K562 (cell line): ENCODE data around the gene GMPR. TPM values are rescaled to one million over a fixed set of nuclear protein-coding genes. Genes with fewer than 3 reads are reported as not detected.
A peak's percentile ranks its signal among the peaks of the same experiment; 100 is the strongest.
"Not testable (repeated sequence)": the region's sequence is repeated elsewhere in the genome, so short reads cannot be mapped to it uniquely, and the experiment has no call there.

Experiments used
- CBFA2T2 ChIP-seq: fragments of 450-650 bp; conservative IDR thresholded peaks from 2 replicates; pipeline ENCODE4 v1.6.1; 2017; ENCODE audit warnings: mild to moderate bottlenecking
- CHAMP1 ChIP-seq: fragments of 450-650 bp; IDR thresholded peaks from 2 replicates; pipeline ENCODE4 v1.6.1; 2016; ENCODE audit warnings: mild to moderate bottlenecking
- CSDE1 ChIP-seq, 2 experiments: fragments of 450-650 bp; IDR thresholded peaks; 2 replicates each; pipeline ENCODE4 v1.6.1; 2016; ENCODE audit warnings: mild to moderate bottlenecking in 1 of 2
- DMBX1 ChIP-seq: fragments of 250-450 bp; sonication (Bioruptor Pico); IDR thresholded peaks from 2 replicates; pipeline ENCODE4 v1.8.0; 2022; ENCODE audit warnings: inconsistent platforms, mild to moderate bottlenecking, moderate library complexity, borderline replicate concordance
- E2F8 ChIP-seq: fragments of 450-650 bp; IDR thresholded peaks from 2 replicates; pipeline ENCODE4 v1.7.1; 2018; ENCODE audit warnings: mild to moderate bottlenecking, low read depth; ENCODE audit not compliant: partially characterized antibody
- GATAD2A ChIP-seq: fragments of 450-650 bp; IDR thresholded peaks from 2 replicates; pipeline ENCODE4 v1.6.1; 2017
- HES1 ChIP-seq: fragments of 450-650 bp; IDR thresholded peaks from 2 replicates; pipeline ENCODE4 v1.6.1; 2016; ENCODE audit warnings: low read depth, mild to moderate bottlenecking, moderate library complexity
- KDM1A ChIP-seq, 2 experiments: fragments of 450-650 bp; IDR thresholded peaks; 2 replicates each; pipeline ENCODE4 v1.6.1; 2016; ENCODE audit warnings: mild to moderate bottlenecking in 2 of 2
- KLF16 ChIP-seq: IDR thresholded peaks from 2 replicates; pipeline ENCODE4 v1.6.1; 2016; ENCODE audit warnings: antibody characterized with exemption
- LEF1 ChIP-seq: fragments of 450-650 bp; IDR thresholded peaks from 2 replicates; pipeline ENCODE4 v1.6.1; 2016; ENCODE audit warnings: mild to moderate bottlenecking
- MAZ ChIP-seq, 2 experiments: fragments of 450-650 bp in 1 of 2; sonication (generic) in 1 of 2; formaldehyde crosslinking; IDR thresholded peaks in 1 of 2; conservative IDR thresholded peaks in 1 of 2; 2 replicates each; pipeline versions ENCODE4 v1.4.0 to v1.5.0; 2020; ENCODE audit warnings: mild to moderate bottlenecking in 1 of 2, missing genetic modification reagents in 1 of 2
- MLLT1 ChIP-seq, 2 experiments: fragments of 450-650 bp; IDR thresholded peaks; 2 replicates each; pipeline ENCODE4 v1.6.1; 2016
- NCOA4 ChIP-seq: fragments of 450-650 bp; IDR thresholded peaks from 2 replicates; pipeline ENCODE4 v1.6.1; 2018; ENCODE audit warnings: mild to moderate bottlenecking; ENCODE audit not compliant: partially characterized antibody
- NFIC ChIP-seq: fragments of 450-650 bp; IDR thresholded peaks from 2 replicates; pipeline ENCODE4 v1.6.1; 2017; ENCODE audit warnings: mild to moderate bottlenecking, inconsistent platforms
- NR2C2 ChIP-seq, 2 experiments: fragments of 200-800 bp in 1 of 2; sonication (Bioruptor generic) in 1 of 2; sonication (generic) in 1 of 2; formaldehyde crosslinking in 1 of 2; IDR thresholded peaks; 2 replicates each; pipeline versions ENCODE4 v1.6.1 to v1.8.0; 2016 to 2022; ENCODE audit warnings: mild to moderate bottlenecking in 1 of 2, missing compliant biosample characterization in 1 of 2, missing genetic modification characterization in 1 of 2, missing genetic modification reagents in 1 of 2
- OTX1 ChIP-seq: fragments of 450-650 bp; formaldehyde crosslinking; IDR thresholded peaks from 2 replicates; pipeline ENCODE4 v1.4.0; 2022; ENCODE audit warnings: mild to moderate bottlenecking
- STAT5A ChIP-seq: IDR thresholded peaks from 2 replicates; pipeline ENCODE4 v1.6.1; 2012; ENCODE audit warnings: low read length, inconsistent platforms, borderline replicate concordance
- ZNF197 ChIP-seq: fragments of 200-800 bp; sonication (Bioruptor generic); IDR thresholded peaks from 2 replicates; pipeline ENCODE4 v1.6.1; 2016; ENCODE audit warnings: low read depth, missing genetic modification characterization, missing compliant biosample characterization
- polyA plus RNA-seq, 8 experiments: library from polyadenylated mRNA; depleted of rRNA in 4 of 8; stranded (reverse) in 5 of 8; unstranded in 3 of 8; fragments of >200 nt; fragmentation: Nextera tagmentation in 2 of 8; fragmentation: Illumina TruSeq in 1 of 8; extraction: Ambion mirVana in 2 of 8; extraction: Trizol in 1 of 8; gene quantifications; 2 replicates each; pipeline versions ENCODE4 v1.2.1 to v1.2.3, GENCODE V29; 2011 to 2014; ENCODE audit warnings: inconsistent platforms in 1 of 8, missing spikeins in 1 of 8
- total RNA-seq, 7 experiments: library from RNA; depleted of rRNA in 6 of 7; stranded (reverse); fragments of >200 nt in 6 of 7; fragmentation: Illumina TruSeq in 2 of 7; extraction: Trizol in 2 of 7; gene quantifications; 2 replicates each; pipeline versions ENCODE4 v1.2.1 to v1.2.3, GENCODE V29; 2011 to 2021; ENCODE audit warnings: low replicate concordance in 1 of 7

The GMPR gene
- total and polyA plus RNA-seq, 9 of the 15 experiments (the other 6 are each of a cell fraction or from before 2014, with no cell fraction given): 34.6 to 83.7 (median 49.8) TPM

- TF ChIP-seq ZNF197: peak; percentile 85
- not testable (repeated sequence) for TF ChIP-seq NR2C2 (CRISPR knock-in tag; IDR thresholded peaks at IDR 0.05)
- TF ChIP-seq NR2C2 (tag; IDR thresholded peaks at IDR 0.05): peak; percentile 75
- peak; percentile 91 for TF ChIP-seq GATAD2A
- peak; percentile 83 for TF ChIP-seq KLF16
- TF ChIP-seq STAT5A: peak; percentile 52; the same call in 1 of the 2 replicates
- peak in 1 of 2 experiments; percentile 70; a peak in 1 of 4 replicates for TF ChIP-seq CSDE1 (IDR thresholded peaks at IDR 0.05)
- peak; percentile 70 for TF ChIP-seq E2F8
- 0 out of 4 replicates have a peak, but pooled peaks of 1 of the 2 experiments have one; percentile 27 for TF ChIP-seq MAZ (CRISPR knock-in tag; conservative IDR thresholded peaks at IDR 0.05 in 1 of 2, IDR thresholded peaks at IDR 0.05 in 1 of 2)
- peak; percentile 90 for TF ChIP-seq NFIC
- TF ChIP-seq LEF1: 0 out of 2 replicates have a peak, but pooled peaks have one; percentile 45
- peak; percentile 84 for TF ChIP-seq NCOA4
- peak; percentile 99 for TF ChIP-seq CBFA2T2
- peak; percentile 93 for TF ChIP-seq KDM1A (IDR thresholded peaks at IDR 0.05)
- peak; percentile 75; the same call in 1 of the 2 replicates for TF ChIP-seq HES1
- TF ChIP-seq MLLT1 (IDR thresholded peaks at IDR 0.05): peak; percentile 29 to 75; a peak in 1 of 4 replicates
- peak; percentile 62; the same call in 1 of the 2 replicates for TF ChIP-seq DMBX1 (CRISPR knock-in tag)
- TF ChIP-seq CHAMP1: peak; percentile 88; the same call in 1 of the 2 replicates
- TF ChIP-seq OTX1: peak; percentile 96
Measured at GRCh38 chr6:16263464-16264099, 25.2 kb downstream of the GMPR start (continued).
